ENCODE measurements around the gene RRAGD. TPM values are rescaled to one million over a fixed set of nuclear protein-coding genes. Genes with fewer than 3 reads are reported as not detected.

Gene RRAGD
- total RNA-seq (100 to 1,000 TPM in 5 of 9 donors, 10 to 100 TPM in 4; 69.7 to 147 (median 102) TPM), polyA plus RNA-seq (10 to 100 TPM; 25.8 to 40.8 TPM)
- long read RNA-seq, donor 1, full-length matches to known transcripts = 148 of 184 reads
- long read RNA-seq, donor 1, partial matches to known transcripts = 4 of 184 reads
- long read RNA-seq, donor 1, other reads (novel, unspliced or antisense) = 32 of 184 reads
- long read RNA-seq, donor 2, full-length matches to known transcripts = 13 of 71 reads
- long read RNA-seq, donor 2, partial matches to known transcripts = 3 of 71 reads
- long read RNA-seq, donor 2, other reads (novel, unspliced or antisense) = 55 of 71 reads
- long read RNA-seq, donor 3, full-length matches to known transcripts = 85 of 112 reads
- long read RNA-seq, donor 3, partial matches to known transcripts = 3 of 112 reads
- long read RNA-seq, donor 3, other reads (novel, unspliced or antisense) = 24 of 112 reads

- intact Hi-C loops (cut with DNase I) = loop anchor here in 5 of 10 donors (2.0 to 5.0 kb wide), 4 partner anchors 35 to 330 kb away; partner anchors contain the start of gene PNRC1 (in 1 of the 5)
- Histone ChIP-seq H3K36me3 (no peaks in the 10 kb centered on the region), H3K4me1 (peaks cover 0 to 45% (median 16%) of the 10 kb centered on the region in 12 donors), H3K27ac (peak within 1 kb of the TSS; percentile 79 to 94 (median 91)), H3K27me3 (no peaks in the 10 kb centered on the region), H3K4me3 (peak within 1 kb of the TSS; percentile 69 to 96 (median 84)), H3K9me3 (no peaks in the 10 kb centered on the region)
- TF ChIP-seq POLR2A (IDR thresholded peaks at IDR 0.05) (peak in 1 of 2 donors; percentile 42), CTCF (IDR thresholded peaks at IDR 0.05) (peak in 1 of 12 donors; percentile 11)
- DNase-seq (peak; percentile 75 to 84 (median 82)), ATAC-seq (peak; percentile 72 to 94 (median 88))
- WGBS, 4 donors = 0 to 1% (median 1%) methylated on average over 19 to 85 of the region's 85 CpGs
These were observed at the start of gene RRAGD for GRCh38 chr6:89412071-89413005. TSS of gene RRAGD (minus strand) at chr6:89412273. CDS start at chr6:89411993, 280 bp downstream.

- ATAC-seq = no peak
- DNase-seq = no peak
- Histone ChIP-seq H3K4me3 (no peak overlapping the region), H3K4me1 (peaks cover 0 to 9% (median 4%) of the 10 kb centered on the region in 12 donors), H3K27ac (no peak overlapping the region), H3K27me3 (no peaks in the 10 kb centered on the region), H3K36me3 (no peaks in the 10 kb centered on the region), H3K9me3 (no peaks in the 10 kb centered on the region)
- intact Hi-C loops (cut with DNase I) = no loop called here
- 64 to 78% (median 70%) methylated on average over 7 of the region's 7 CpGs for WGBS, 4 donors
- no peak for TF ChIP-seq CTCF (IDR thresholded peaks at IDR 0.05)
- TF ChIP-seq POLR2A (IDR thresholded peaks at IDR 0.05) = no peak
These were observed 48.6 kb upstream of the RRAGD start for GRCh38 chr6:89460713-89461112.

- DNase-seq (no peak), ATAC-seq (no peak)
- WGBS, 4 donors = 95 to 99% (median 97%) methylated on average over 1 of the region's 1 CpG
- Histone ChIP-seq H3K27me3 (no peaks in the 10 kb centered on the region), H3K4me1 (peaks cover 0 to 8% (median 3%) of the 10 kb centered on the region in 12 donors), H3K27ac (no peak overlapping the region), H3K9me3 (no peaks in the 10 kb centered on the region), H3K36me3 (no peaks in the 10 kb centered on the region), H3K4me3 (no peak overlapping the region)
- TF ChIP-seq CTCF (IDR thresholded peaks at IDR 0.05) (no peak), POLR2A (IDR thresholded peaks at IDR 0.05) (no peak)
- intact Hi-C loops (cut with DNase I) = loop anchor here in 1 of 10 donors (10.0 kb wide), 1 partner anchor 135 kb away; no protein-coding TSS in a partner anchor
These were observed 47.4 kb upstream of the RRAGD start for GRCh38 chr6:89459501-89459900.

Measured in heart left ventricle (tissue), 16 donors.